ENCODE measurements around the gene SLC4A9.
"Not testable (repeated sequence)": the region's sequence is repeated elsewhere in the genome, so short reads cannot be mapped to it uniquely, and the experiment has no call there.

Gene SLC4A9

GRCh38 chr5:140338336-140338735 is 21.7 kb upstream of the SLC4A9 start:
- DNase-seq: no peak

GRCh38 chr5:140338908-140339307 is 21.1 kb upstream of the SLC4A9 start:
- no peak for DNase-seq

GRCh38 chr5:140339636-140340035 is 20.4 kb upstream of the SLC4A9 start:
- no peak for DNase-seq

GRCh38 chr5:140340605-140341121 is 19.3 kb upstream of the SLC4A9 start:
- no peak for DNase-seq

- DNase-seq: no peak
Observed at GRCh38 chr5:140341591-140341990, 18.4 kb upstream of the SLC4A9 start.

GRCh38 chr5:140342287-140342686 is 17.7 kb upstream of the SLC4A9 start:
- no peak for DNase-seq

- no peak for DNase-seq
Observed at GRCh38 chr5:140342896-140343295, 17.1 kb upstream of the SLC4A9 start.

GRCh38 chr5:140343849-140344248 is 16.1 kb upstream of the SLC4A9 start:
- not testable (repeated sequence) for DNase-seq

- DNase-seq: no peak
Observed at GRCh38 chr5:140344683-140345423, 15.1 kb upstream of the SLC4A9 start.

- no peak for DNase-seq
Observed at GRCh38 chr5:140345919-140346347, 14.1 kb upstream of the SLC4A9 start.

- peak; percentile 56 for DNase-seq
Observed at GRCh38 chr5:140346348-140347221, 13.4 kb upstream of the SLC4A9 start, which contains the start of gene HBEGF. Gene HBEGF, minus strand, starts transcription at chr5:140346603. Its CDS starts 275 bp downstream, at chr5:140346328.

- DNase-seq: no peak
Observed at GRCh38 chr5:140347360-140347759, 12.6 kb upstream of the SLC4A9 start.

GRCh38 chr5:140348104-140348503 is 11.9 kb upstream of the SLC4A9 start:
- DNase-seq: no peak

GRCh38 chr5:140349244-140349643 is 10.8 kb upstream of the SLC4A9 start:
- no peak for DNase-seq

- DNase-seq: peak; percentile 36
Observed at GRCh38 chr5:140351609-140352334, 8.2 kb upstream of the SLC4A9 start.

GRCh38 chr5:140355546-140355945 is 4.4 kb upstream of the SLC4A9 start:
- DNase-seq: no peak

GRCh38 chr5:140356853-140357725 is 2.9 kb upstream of the SLC4A9 start:
- no peak for DNase-seq

GRCh38 chr5:140357726-140358093 is 2.3 kb upstream of the SLC4A9 start:
- DNase-seq: peak; percentile 63

- no peak for DNase-seq
Observed at GRCh38 chr5:140358738-140359310, 1.2 kb upstream of the SLC4A9 start.

GRCh38 chr5:140360681-140361479 is 886 bp downstream of the SLC4A9 start:
- DNase-seq: no peak

- DNase-seq: no peak
Observed at GRCh38 chr5:140361901-140362300, 1.9 kb downstream of the SLC4A9 start.

Measured in T-helper 9 cell (primary cell).